ENCODE data around the gene MYL4. TPM values are rescaled to one million over a fixed set of nuclear protein-coding genes. Genes with fewer than 3 reads are reported as not detected.

The MYL4 gene
- total RNA-seq, 1 experiment from 2014 or later: 0.49 TPM

- ATAC-seq (no peak), DNase-seq (ENCODE audit: low read depth, low spot score) (no peak)
- no peak overlapping the region for H3K4me3 ChIP-seq (ENCODE audit: low read depth in 2 of 2, low read length in 2 of 2)
- ChIA-PET POLR2A (no interaction called here), CTCF (no interaction called here)
- no peak overlapping the region for H3K27ac ChIP-seq (ENCODE audit: low read length)
- no peak for TF ChIP-seq SIN3A (IDR thresholded peaks at IDR 0.05; ENCODE audit: borderline replicate concordance, insufficient read depth, low read depth, low read length)
- TF ChIP-seq POLR2AphosphoS5 (IDR thresholded peaks at IDR 0.05; ENCODE audit: low read depth, low read length): no peak
- no peak for TF ChIP-seq CTCF (IDR thresholded peaks at IDR 0.05)
- no peak for TF ChIP-seq REST (IDR thresholded peaks at IDR 0.05; ENCODE audit: insufficient read depth in 1 of 2, low read depth in 2 of 2, low read length in 1 of 2)
- no peak for TF ChIP-seq TCF7L2 (IDR thresholded peaks at IDR 0.05; ENCODE audit: low read depth, low read length)
- intact Hi-C loops (cut with micrococcal nuclease; ENCODE audit: unreplicated experiment) (no loop called here), in situ Hi-C loops (cut with HindIII; ENCODE audit: low pct_unique_long_range_greater_than_20kb, low sequenced_read_pairs) (no loop called here)
- BruUV-seq (replicated peaks): no TSS peak
- no peaks in the 10 kb centered on the region for H3K36me3 ChIP-seq (ENCODE audit: control insufficient read depth, insufficient read depth, low read length)
- peaks cover 3% of the 10 kb centered on the region; the same call in 1 of the 2 replicates for H3K4me1 ChIP-seq (ENCODE audit: control insufficient read depth, insufficient read depth, low read length)
- no peaks in the 10 kb centered on the region for H3K27me3 ChIP-seq (ENCODE audit: control insufficient read depth, insufficient read depth, low read length)
- no peaks in the 10 kb centered on the region for H3K9me3 ChIP-seq (ENCODE audit: control insufficient read depth, insufficient read depth, low read depth, low read length)
Measured at GRCh38 chr17:47222047-47222446, 12.9 kb downstream of the MYL4 start.

DNA sequence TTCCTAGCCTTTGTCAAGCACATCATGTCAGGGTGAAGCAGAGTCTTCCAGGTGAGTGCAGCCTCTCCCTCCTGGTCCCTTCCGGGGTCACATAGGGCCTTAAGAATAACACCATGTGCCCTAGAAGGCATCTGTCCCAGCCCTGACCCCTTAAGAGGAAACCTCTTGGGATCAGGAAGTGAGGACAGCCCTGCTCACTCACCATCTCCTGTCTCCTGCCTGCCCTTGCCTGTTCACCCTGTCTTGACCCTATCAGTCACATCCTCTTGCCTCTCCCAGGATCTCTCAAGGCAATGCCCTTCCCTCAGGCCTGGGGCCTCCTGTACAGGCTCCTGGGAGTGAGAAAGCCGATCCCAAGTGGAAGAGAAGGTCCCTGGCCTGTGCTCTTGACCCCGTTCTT is 13.9 kb downstream of the MYL4 start:
- TF ChIP-seq REST (IDR thresholded peaks at IDR 0.05; ENCODE audit: insufficient read depth in 1 of 2, low read depth in 2 of 2, low read length in 1 of 2): no peak
- no peak for TF ChIP-seq SIN3A (IDR thresholded peaks at IDR 0.05; ENCODE audit: borderline replicate concordance, insufficient read depth, low read depth, low read length)
- TF ChIP-seq CTCF (IDR thresholded peaks at IDR 0.05): no peak
- TF ChIP-seq POLR2AphosphoS5 (IDR thresholded peaks at IDR 0.05; ENCODE audit: low read depth, low read length): no peak
- no peak for TF ChIP-seq TCF7L2 (IDR thresholded peaks at IDR 0.05; ENCODE audit: low read depth, low read length)
- DNase-seq (ENCODE audit: low read depth, low spot score) (no peak), ATAC-seq (no peak)
- Histone ChIP-seq H3K27ac (ENCODE audit: low read length) (no peak overlapping the region), H3K4me1 (ENCODE audit: control insufficient read depth, insufficient read depth, low read length) (peaks cover 3% of the 10 kb centered on the region; the same call in 1 of the 2 replicates), H3K4me3 (ENCODE audit: low read depth in 2 of 2, low read length in 2 of 2) (no peak overlapping the region), H3K27me3 (ENCODE audit: control insufficient read depth, insufficient read depth, low read length) (no peaks in the 10 kb centered on the region), H3K9me3 (ENCODE audit: control insufficient read depth, insufficient read depth, low read depth, low read length) (no peaks in the 10 kb centered on the region), H3K36me3 (ENCODE audit: control insufficient read depth, insufficient read depth, low read length) (no peaks in the 10 kb centered on the region)
- no TSS peak for BruUV-seq (replicated peaks)
- ChIA-PET POLR2A (no interaction called here), CTCF (no interaction called here)
- in situ Hi-C loops (cut with HindIII; ENCODE audit: low pct_unique_long_range_greater_than_20kb, low sequenced_read_pairs): no loop called here
- intact Hi-C loops (cut with micrococcal nuclease; ENCODE audit: unreplicated experiment): no loop called here
